Right lobe of liver (tissue), 6 donors: ENCODE results near the gene MYH10. TPM values are rescaled to one million over a fixed set of nuclear protein-coding genes. Genes with fewer than 3 reads are reported as not detected.

ENCODE experiments used
- ATAC-seq, 4 donors: fragments of 200-7000 bp; cut with Tn5 transposase; one replicate each; pipeline ENCODE4 v1.9.1; 2020; ENCODE audit warnings: mild to moderate bottlenecking in 4 of 4, moderate library complexity in 4 of 4
- DNase-seq, 3 donors: peaks; one replicate each; pipeline ENCODE4 v3.0.0-alpha.2; 2020
- H3K27ac ChIP-seq, 3 donors: fragments of 200-600 bp; one replicate each; pipeline ENCODE4 v1.8.0; 2022
- H3K27me3 ChIP-seq, 2 donors: fragments of 200-600 bp; one replicate each; pipeline ENCODE4 v1.8.0; 2022
- H3K36me3 ChIP-seq, 4 donors: fragments of 200-600 bp; sonication (generic) in 1 of 4; one replicate each; pipeline versions ENCODE4 v1.5.1 to v1.8.0; 2017 to 2022; ENCODE audit warnings: control low read depth in 1 of 4
- H3K4me1 ChIP-seq, 4 donors: fragments of 200-600 bp; sonication (generic) in 1 of 4; one replicate each; pipeline versions ENCODE4 v1.5.1 to v1.8.0; 2017 to 2022; ENCODE audit warnings: control low read depth in 1 of 4
- H3K4me3 ChIP-seq, 3 donors: fragments of 200-600 bp; one replicate each; pipeline ENCODE4 v1.8.0; 2022
- H3K9me3 ChIP-seq, 4 donors: fragments of 200-600 bp; sonication (generic) in 1 of 4; one replicate each; pipeline versions ENCODE4 v1.5.1 to v1.8.0; 2017 to 2022; ENCODE audit warnings: control low read depth in 1 of 4
- CTCF ChIP-seq, 4 donors: fragments of 200-600 bp in 3 of 4; fragments of 450-650 bp in 1 of 4; IDR thresholded peaks; one replicate each; pipeline versions ENCODE4 v1.5.1 to v1.8.0; 2016 to 2022; ENCODE audit warnings: antibody characterized with exemption in 4 of 4, mild to moderate bottlenecking in 2 of 4
- POLR2A ChIP-seq: fragments of 450-650 bp; IDR thresholded peaks from one replicate; pipeline ENCODE4 v1.6.1; 2017; ENCODE audit warnings: antibody characterized with exemption, mild to moderate bottlenecking
- WGBS: methylation state at CpG from one replicate; pipeline ENCODE4 v1.1.6; 2018; ENCODE audit warnings: low coverage, low lambda C conversion rate; ENCODE audit not compliant: insufficient coverage; ENCODE audit errors: missing lambda C conversion rate; 5-methylcytosine and 5-hydroxymethylcytosine counted together
- intact Hi-C, 2 donors: fragments of 100-400 bp; cut with DNase I; formaldehyde crosslinking; loops; one replicate each; pipeline versions ENCODE4 v1.11.2 to v1.14.1; 2022
- total RNA-seq, 6 experiments: library from RNA; depleted of rRNA in 2 of 6; stranded (reverse); fragments of >200 nt in 2 of 6; fragmentation: NEBNext Ultra II Directional in 3 of 6; extraction: Animal tissue kit (Norgen Biotek cat#: 25700) in 3 of 6; gene quantifications; one replicate each; pipeline versions ENCODE4 v1.1.0 to v1.2.4, GENCODE V29; 2016 to 2023
- donor health status: DM: no; HTN: yes; CAD: no.
- donor health status: DM: no; HTN: no; CAD: no.
- donor health status: DM: no; HTN: no; CAD: no.
- donor health status: DM: no; HTN: yes; CAD: no.
- donor health status: DM: no; HTN: yes; CAD: no.

MYH10 gene
- total RNA-seq, 6 experiments from 2014 or later: 19.8 to 32.9 (median 24.3) TPM

- no peak overlapping the region for H3K4me3 ChIP-seq
- H3K4me1 ChIP-seq: no peaks in the 10 kb centered on the region
- H3K36me3 ChIP-seq: peaks cover 0 to 5% (median 0%) of the 10 kb centered on the region in 4 donors
- H3K27ac ChIP-seq: no peak overlapping the region
- no peaks in the 10 kb centered on the region for H3K9me3 ChIP-seq
- intact Hi-C loops: no loop called here
- DNase-seq (no peak), ATAC-seq (no peak)
- 89% methylated on average over 5 of the region's 5 CpGs for WGBS
- no peaks in the 10 kb centered on the region for H3K27me3 ChIP-seq
- TF ChIP-seq CTCF (IDR thresholded peaks at IDR 0.05) (no peak), POLR2A (no peak)
Measured at GRCh38 chr17:8557176-8557806, 73.2 kb downstream of the MYH10 start.

DNA sequence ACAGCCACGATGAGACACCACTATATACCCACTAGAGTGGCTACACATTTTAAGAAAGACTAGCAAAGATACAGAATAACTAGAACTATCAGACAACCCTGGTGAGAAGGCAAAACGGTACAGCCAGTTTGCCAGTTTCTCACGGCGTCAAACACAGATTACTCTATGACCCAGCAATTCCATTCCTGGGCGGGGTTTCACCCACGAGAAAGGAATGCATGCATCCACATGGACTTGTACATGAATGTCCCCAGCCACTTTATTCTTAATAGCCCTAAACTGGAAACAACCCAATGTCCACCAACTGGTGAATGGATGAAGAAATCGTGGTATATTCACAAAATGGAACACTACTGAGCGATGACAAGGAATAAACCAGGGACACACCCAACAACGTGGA, 74.5 kb downstream of the MYH10 start:
- TF ChIP-seq CTCF (IDR thresholded peaks at IDR 0.05) (no peak), POLR2A (no peak)
- H3K27ac ChIP-seq: no peak overlapping the region

GRCh38 chr17:8555062-8555461, 75.5 kb downstream of the MYH10 start:
- no peak for TF ChIP-seq CTCF (IDR thresholded peaks at IDR 0.05)
- no peak for TF ChIP-seq POLR2A
- no peaks in the 10 kb centered on the region for H3K4me1 ChIP-seq
- H3K4me3 ChIP-seq: no peak overlapping the region
- intact Hi-C loops: no loop called here
- no peaks in the 10 kb centered on the region for H3K27me3 ChIP-seq
- no peaks in the 10 kb centered on the region for H3K9me3 ChIP-seq
- H3K27ac ChIP-seq: no peak overlapping the region
- no peak for ATAC-seq
- H3K36me3 ChIP-seq: peaks cover 0 to 6% (median 0%) of the 10 kb centered on the region in 4 donors
- WGBS: 60% methylated on average over 1 of the region's 1 CpG
- DNase-seq: no peak

More for the DNA sequence above, 74.5 kb downstream of the MYH10 start:
- H3K4me1 ChIP-seq: no peaks in the 10 kb centered on the region
- no peak for ATAC-seq
- no peaks in the 10 kb centered on the region for H3K27me3 ChIP-seq
- peaks cover 0 to 6% (median 0%) of the 10 kb centered on the region in 4 donors for H3K36me3 ChIP-seq
- no peak overlapping the region for H3K4me3 ChIP-seq
- no peaks in the 10 kb centered on the region for H3K9me3 ChIP-seq
- WGBS: 86% methylated on average over 7 of the region's 9 CpGs
- intact Hi-C loops: no loop called here
- no peak for DNase-seq

GRCh38 chr17:8552577-8553320, 77.8 kb downstream of the MYH10 start:
- H3K9me3 ChIP-seq: no peaks in the 10 kb centered on the region
- intact Hi-C loops: no loop called here
- no peaks in the 10 kb centered on the region for H3K27me3 ChIP-seq
- peaks cover 0 to 6% (median 0%) of the 10 kb centered on the region in 4 donors for H3K36me3 ChIP-seq
- no peak for TF ChIP-seq POLR2A
- no peak for TF ChIP-seq CTCF (IDR thresholded peaks at IDR 0.05)
- no peak overlapping the region for H3K4me3 ChIP-seq
- no peak for ATAC-seq
- no peak overlapping the region for H3K27ac ChIP-seq
- DNase-seq: no peak
- no peaks in the 10 kb centered on the region for H3K4me1 ChIP-seq
- WGBS: 82% methylated on average over 4 of the region's 9 CpGs
